Mucosa of rectum (tissue), 2 donors: ENCODE results near the gene ISM1.
A peak's percentile ranks its signal among the peaks of the same experiment; 100 is the strongest.

Experiments
- H3K27ac ChIP-seq, 2 donors: one replicate each; pipeline ENCODE4 v1.7.0; 2013; ENCODE audit warnings: inconsistent platforms in 2 of 2, low read depth in 2 of 2, low read length in 2 of 2
- H3K27me3 ChIP-seq, 2 donors: one replicate each; pipeline ENCODE4 v1.7.0; 2013; ENCODE audit warnings: low read length in 2 of 2; ENCODE audit not compliant: control insufficient read depth in 2 of 2, insufficient read depth in 2 of 2
- H3K36me3 ChIP-seq, 2 donors: one replicate each; pipeline ENCODE4 v1.7.0; 2013; ENCODE audit warnings: low read length in 2 of 2; ENCODE audit not compliant: control insufficient read depth in 2 of 2, insufficient read depth in 2 of 2
- H3K4me1 ChIP-seq, 2 donors: one replicate each; pipeline ENCODE4 v1.7.0; 2013; ENCODE audit warnings: low read length in 2 of 2, mild to moderate bottlenecking in 1 of 2; ENCODE audit not compliant: control insufficient read depth in 2 of 2, insufficient read depth in 2 of 2
- H3K4me3 ChIP-seq, 2 donors: one replicate each; pipeline ENCODE4 v1.7.0; 2013; ENCODE audit warnings: low read length in 2 of 2
- H3K9ac ChIP-seq, 2 donors: one replicate each; pipeline ENCODE4 v1.7.0; 2013; ENCODE audit warnings: low read length in 2 of 2, low read depth in 1 of 2, mild to moderate bottlenecking in 1 of 2
- H3K9me3 ChIP-seq, 2 donors: one replicate each; pipeline ENCODE4 v1.7.0; 2013; ENCODE audit warnings: low read length in 2 of 2; ENCODE audit not compliant: control insufficient read depth in 2 of 2
- donor health status: healthy.
- donor health status: Normal muscosa, but diverticular disease.

Gene ISM1

GRCh38 chr20:13205425-13205824 lies 15.6 kb upstream of the ISM1 start:
- Histone ChIP-seq H3K4me1 (no peaks in the 10 kb centered on the region), H3K27me3 (peaks cover 0 to 4% of the 10 kb centered on the region in 2 donors), H3K27ac (no peak overlapping the region), H3K36me3 (no peaks in the 10 kb centered on the region), H3K9ac (no peak overlapping the region), H3K9me3 (no peaks in the 10 kb centered on the region), H3K4me3 (no peak overlapping the region)

GRCh38 chr20:13205848-13206434 lies 15.1 kb upstream of the ISM1 start:
- Histone ChIP-seq H3K9ac (no peak overlapping the region), H3K9me3 (no peaks in the 10 kb centered on the region), H3K27me3 (peaks cover 0 to 4% of the 10 kb centered on the region in 2 donors), H3K4me1 (no peaks in the 10 kb centered on the region), H3K4me3 (no peak overlapping the region), H3K27ac (no peak overlapping the region), H3K36me3 (no peaks in the 10 kb centered on the region)

GRCh38 chr20:13207016-13207415 lies 14.1 kb upstream of the ISM1 start:
- Histone ChIP-seq H3K9me3 (no peaks in the 10 kb centered on the region), H3K4me1 (no peaks in the 10 kb centered on the region), H3K9ac (no peak overlapping the region), H3K27me3 (peaks cover 0 to 4% of the 10 kb centered on the region in 2 donors), H3K27ac (no peak overlapping the region), H3K4me3 (no peak overlapping the region), H3K36me3 (no peaks in the 10 kb centered on the region)

GRCh38 chr20:13211956-13212618 lies 9.0 kb upstream of the ISM1 start:
- no peak overlapping the region for H3K4me3 ChIP-seq
- no peak overlapping the region for H3K9ac ChIP-seq
- no peaks in the 10 kb centered on the region for H3K4me1 ChIP-seq
- H3K9me3 ChIP-seq = no peaks in the 10 kb centered on the region
- H3K27ac ChIP-seq = no peak overlapping the region
- H3K36me3 ChIP-seq = no peaks in the 10 kb centered on the region
- H3K27me3 ChIP-seq = peaks cover 3 to 7% of the 10 kb centered on the region in 2 donors

GRCh38 chr20:13212750-13213149 lies 8.3 kb upstream of the ISM1 start:
- H3K27ac ChIP-seq = no peak overlapping the region

GRCh38 chr20:13213335-13213734 lies 7.7 kb upstream of the ISM1 start:
- H3K36me3 ChIP-seq = no peaks in the 10 kb centered on the region
- no peak overlapping the region for H3K9ac ChIP-seq
- peaks cover 7 to 14% of the 10 kb centered on the region in 2 donors for H3K27me3 ChIP-seq
- H3K9me3 ChIP-seq = no peaks in the 10 kb centered on the region
- no peak overlapping the region for H3K27ac ChIP-seq
- H3K4me1 ChIP-seq = no peaks in the 10 kb centered on the region
- no peak overlapping the region for H3K4me3 ChIP-seq

More at GRCh38 chr20:13212750-13213149, 8.3 kb upstream of the ISM1 start:
- H3K27me3 ChIP-seq = peaks cover 5 to 12% of the 10 kb centered on the region in 2 donors
- no peak overlapping the region for H3K9ac ChIP-seq
- no peak overlapping the region for H3K4me3 ChIP-seq
- H3K36me3 ChIP-seq = no peaks in the 10 kb centered on the region
- no peaks in the 10 kb centered on the region for H3K4me1 ChIP-seq
- no peaks in the 10 kb centered on the region for H3K9me3 ChIP-seq

GRCh38 chr20:13216533-13216932 lies 4.5 kb upstream of the ISM1 start:
- H3K27me3 ChIP-seq = peaks cover 29 to 36% of the 10 kb centered on the region in 2 donors
- no peaks in the 10 kb centered on the region for H3K36me3 ChIP-seq
- H3K9ac ChIP-seq = no peak overlapping the region
- H3K27ac ChIP-seq = no peak overlapping the region
- H3K4me3 ChIP-seq = no peak overlapping the region
- H3K9me3 ChIP-seq = no peaks in the 10 kb centered on the region
- H3K4me1 ChIP-seq = peaks cover 5 to 9% of the 10 kb centered on the region in 2 donors

- Histone ChIP-seq H3K9me3 (no peaks in the 10 kb centered on the region), H3K4me1 (peaks cover 9 to 10% of the 10 kb centered on the region in 2 donors), H3K4me3 (peak overlapping the region; percentile 26 to 59), H3K27ac (no peak overlapping the region), H3K27me3 (peaks cover 47 to 49% of the 10 kb centered on the region in 2 donors), H3K9ac (no peak overlapping the region), H3K36me3 (no peaks in the 10 kb centered on the region)
Observed at GRCh38 chr20:13219327-13220193, 1.5 kb upstream of the ISM1 start.

GRCh38 chr20:13220194-13220903 lies 725 bp upstream of the ISM1 start:
- Histone ChIP-seq H3K9ac (no peak overlapping the region), H3K27me3 (peaks cover 45 to 47% of the 10 kb centered on the region in 2 donors), H3K36me3 (no peaks in the 10 kb centered on the region), H3K4me3 (peak overlapping the region; percentile 26 to 59), H3K4me1 (peaks cover 9 to 10% of the 10 kb centered on the region in 2 donors), H3K27ac (no peak overlapping the region), H3K9me3 (no peaks in the 10 kb centered on the region)
